Mesendoderm (in vitro differentiated cells): ENCODE data around the gene UPK3B.
A peak's percentile ranks its signal among the peaks of the same experiment; 100 is the strongest.
"Not testable (repeated sequence)": the region's sequence is repeated elsewhere in the genome, so short reads cannot be mapped to it uniquely, and the experiment has no call there.

ENCODE experiments used
- DNase-seq: peaks from one replicate; pipeline ENCODE4 v3.0.0; 2013
- H2AK5ac ChIP-seq: 2 replicates; pipeline ENCODE4 v1.6.1; 2013; ENCODE audit warnings: low read length, inconsistent platforms
- H2BK120ac ChIP-seq: 2 replicates; pipeline ENCODE4 v1.6.1; 2013; ENCODE audit warnings: low read depth, mild to moderate bottlenecking, low read length, moderate library complexity, mixed read lengths
- H2BK15ac ChIP-seq: replicated peaks from 2 replicates; pipeline ENCODE4 v1.6.1; 2013; ENCODE audit warnings: low read depth, mild to moderate bottlenecking, moderate library complexity
- H2BK5ac ChIP-seq: 2 replicates; pipeline ENCODE4 v1.6.1; 2013; ENCODE audit warnings: low read length, inconsistent platforms
- H3K18ac ChIP-seq: 2 replicates; pipeline ENCODE4 v1.6.1; 2013; ENCODE audit warnings: mild to moderate bottlenecking, low read length, mixed read lengths
- H3K23ac ChIP-seq: one replicate; pipeline ENCODE4 v1.6.1; 2013; ENCODE audit warnings: low read length
- H3K27ac ChIP-seq: 2 replicates; pipeline ENCODE4 v1.5.1; 2013; ENCODE audit warnings: low read depth, mild to moderate bottlenecking, inconsistent platforms, low read length, moderate library complexity
- H3K27me3 ChIP-seq: 2 replicates; pipeline ENCODE4 v1.6.1; 2013; ENCODE audit warnings: low read length, control low read depth, mild to moderate bottlenecking, inconsistent platforms; ENCODE audit not compliant: insufficient read depth, poor library complexity
- H3K36me3 ChIP-seq: 2 replicates; pipeline ENCODE4 v1.6.1; 2013; ENCODE audit warnings: low read length, inconsistent platforms; ENCODE audit not compliant: control insufficient read depth, insufficient read depth
- H3K4ac ChIP-seq: one replicate; pipeline ENCODE4 v1.6.1; 2013; ENCODE audit warnings: low read depth, mild to moderate bottlenecking, low read length, moderate library complexity
- H3K4me1 ChIP-seq: 2 replicates; pipeline ENCODE4 v1.6.1; 2013; ENCODE audit warnings: low read depth, low read length, inconsistent platforms; ENCODE audit not compliant: control insufficient read depth
- H3K4me2 ChIP-seq: 2 replicates; pipeline ENCODE4 v1.6.1; 2013; ENCODE audit warnings: low read length
- H3K4me3 ChIP-seq: 2 replicates; pipeline ENCODE4 v1.5.1; 2013; ENCODE audit warnings: mild to moderate bottlenecking, low read length
- H3K56ac ChIP-seq: one replicate; pipeline ENCODE4 v1.6.1; 2013; ENCODE audit warnings: low read length
- H3K79me1 ChIP-seq: 2 replicates; pipeline ENCODE4 v1.6.1; 2013; ENCODE audit warnings: low read length, inconsistent platforms
- H3K79me2 ChIP-seq: 2 replicates; pipeline ENCODE4 v1.6.1; 2013; ENCODE audit warnings: mild to moderate bottlenecking, low read length; ENCODE audit not compliant: control insufficient read depth, insufficient read depth
- H3K9ac ChIP-seq: 2 replicates; pipeline ENCODE4 v1.6.1; 2013; ENCODE audit warnings: low read length, inconsistent platforms
- H4K5ac ChIP-seq: one replicate; pipeline ENCODE4 v1.6.1; 2013; ENCODE audit warnings: low read length
- H4K8ac ChIP-seq: one replicate; pipeline ENCODE4 v1.6.1; 2013; ENCODE audit warnings: low read depth, mild to moderate bottlenecking, control low read depth, low read length, moderate library complexity
- WGBS: extraction: QIAGEN DNeasy Blood & Tissue Kit; methylation state at CpG from one replicate; pipeline ENCODE4 v1.1.7; 2013; ENCODE audit warnings: low lambda C conversion rate, missing lambda C conversion rate; ENCODE audit not compliant: insufficient coverage; ENCODE audit errors: extremely low coverage; 5-methylcytosine and 5-hydroxymethylcytosine counted together

UPK3B gene

DNA sequence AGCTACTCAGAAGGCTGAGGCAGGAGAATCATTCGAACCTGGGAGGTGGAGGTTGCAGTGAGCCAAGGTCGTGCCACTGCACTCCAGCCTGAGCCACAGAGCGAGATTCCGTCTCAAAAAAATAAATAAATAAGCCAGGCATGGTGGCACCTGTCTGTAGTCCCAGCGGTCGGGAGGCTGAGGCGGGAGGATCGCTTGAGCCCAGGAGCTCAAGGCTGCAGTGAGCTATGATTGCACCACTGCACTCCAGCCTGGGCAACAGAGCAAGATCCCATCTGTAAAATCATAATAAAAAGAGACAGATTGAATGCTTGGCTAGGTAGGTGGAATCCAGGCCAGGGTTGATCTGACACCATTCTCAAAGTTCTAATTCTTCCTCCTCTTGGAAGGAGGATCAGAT is 3.7 kb upstream of the UPK3B start:
- not testable (repeated sequence) for H3K23ac ChIP-seq, H3K79me2 ChIP-seq, H3K18ac ChIP-seq, H3K4me3 ChIP-seq, H3K27me3 ChIP-seq, H2BK15ac ChIP-seq, H4K8ac ChIP-seq, H2BK120ac ChIP-seq, H2AK5ac ChIP-seq, H2BK5ac ChIP-seq, H3K56ac ChIP-seq, DNase-seq, H3K27ac ChIP-seq, H3K4ac ChIP-seq, H3K4me2 ChIP-seq, H3K4me1 ChIP-seq, H3K9ac ChIP-seq, H4K5ac ChIP-seq, H3K36me3 ChIP-seq, H3K79me1 ChIP-seq
- no CpG with 5 or more reads among the region's 8 CpGs for WGBS

DNA sequence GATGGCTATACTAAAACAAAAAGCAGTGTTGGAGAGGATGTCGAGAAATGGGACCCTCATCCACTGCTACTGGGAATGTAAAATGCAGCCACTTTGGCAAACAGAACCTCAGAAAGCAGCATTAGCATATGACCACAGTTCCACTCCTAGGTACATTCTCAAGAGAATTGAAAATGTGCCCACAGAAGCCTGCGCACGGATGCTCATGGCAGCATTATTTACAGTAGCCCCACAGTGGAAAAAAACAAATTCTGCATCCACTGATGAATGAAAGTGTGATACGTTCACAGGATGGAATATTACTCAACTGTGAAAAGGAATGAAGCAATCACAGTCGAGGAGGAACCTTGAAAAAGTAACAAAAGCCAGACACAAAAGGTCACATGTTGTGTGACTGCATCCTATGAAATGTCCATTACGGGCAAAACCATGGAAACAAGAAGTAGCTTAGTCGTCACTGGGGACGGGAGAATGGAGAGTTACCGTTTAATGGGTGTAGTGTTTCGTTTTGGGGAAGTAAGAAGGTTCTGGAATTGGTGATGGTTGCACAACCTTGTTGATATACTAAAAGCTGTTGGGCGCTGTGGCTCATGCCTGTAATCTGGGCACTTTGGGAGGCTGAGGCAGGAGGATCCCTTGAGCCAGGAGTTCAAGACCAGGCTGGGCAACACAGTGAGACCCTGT is 2.5 kb upstream of the UPK3B start:
- Histone ChIP-seq H2BK120ac (no peak overlapping the region), H3K27ac (no peak overlapping the region), H2BK5ac (no peak overlapping the region), H3K18ac (no peak overlapping the region), H3K56ac (no peak overlapping the region), H3K79me2 (no peaks in the 10 kb centered on the region), H3K4me2 (no peak overlapping the region), H3K9ac (no peak overlapping the region), H3K79me1 (no peaks in the 10 kb centered on the region), H3K23ac (no peak overlapping the region), H3K4me1 (peaks cover 2% of the 10 kb centered on the region), H2AK5ac (no peak overlapping the region), H4K8ac (no peak overlapping the region), H3K36me3 (peaks cover 1% of the 10 kb centered on the region), H2BK15ac (no peak overlapping the region), H3K27me3 (no peaks in the 10 kb centered on the region), H3K4ac (no peak overlapping the region), H4K5ac (no peak overlapping the region), H3K4me3 (no peak overlapping the region)
- no peak for DNase-seq
- WGBS, result 100% methylated on average over 2 of the region's 11 CpGs

DNA sequence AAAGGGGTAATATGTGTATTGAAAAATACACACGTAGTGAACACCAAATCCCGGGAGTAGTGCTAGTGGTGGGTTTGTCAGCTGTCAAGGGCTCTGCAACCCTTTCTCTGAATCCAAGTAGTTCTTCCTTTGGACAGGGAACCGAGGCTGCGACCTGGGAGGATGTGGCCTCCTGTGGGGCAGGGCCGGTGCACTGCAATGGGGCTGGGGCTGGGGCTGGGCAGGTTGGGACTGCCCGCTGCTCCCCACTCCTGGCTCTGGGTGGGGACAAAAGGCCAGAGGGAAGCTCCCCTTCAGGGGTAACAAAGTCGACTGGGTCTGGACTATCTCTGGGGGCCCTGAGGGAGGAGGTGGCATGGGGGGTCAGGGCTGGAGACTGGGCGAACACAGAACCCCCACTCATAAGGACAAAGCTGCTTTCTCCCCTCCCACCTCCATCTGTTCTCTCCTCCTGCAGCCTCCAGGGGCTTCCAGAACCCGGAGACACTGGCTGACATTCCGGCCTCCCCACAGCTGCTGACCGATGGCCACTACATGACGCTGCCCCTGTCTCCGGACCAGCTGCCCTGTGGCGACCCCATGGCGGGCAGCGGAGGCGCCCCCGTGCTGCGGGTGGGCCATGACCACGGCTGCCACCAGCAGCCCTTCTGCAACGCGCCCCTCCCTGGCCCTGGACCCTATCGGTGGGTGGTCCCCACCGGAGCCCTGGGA is 1.0 kb downstream of the UPK3B start:
- H3K23ac ChIP-seq, H3K56ac ChIP-seq, H3K27ac ChIP-seq, H4K8ac ChIP-seq, H3K9ac ChIP-seq, H2BK15ac ChIP-seq, H3K27me3 ChIP-seq, H2BK120ac ChIP-seq, H2BK5ac ChIP-seq, H2AK5ac ChIP-seq, H3K18ac ChIP-seq, H3K4me2 ChIP-seq, DNase-seq, H3K79me1 ChIP-seq, H3K4me3 ChIP-seq, H4K5ac ChIP-seq, H3K4ac ChIP-seq, H3K36me3 ChIP-seq, H3K79me2 ChIP-seq, H3K4me1 ChIP-seq: not testable (repeated sequence)
- WGBS, result no CpG with 5 or more reads among the region's 24 CpGs

DNA sequence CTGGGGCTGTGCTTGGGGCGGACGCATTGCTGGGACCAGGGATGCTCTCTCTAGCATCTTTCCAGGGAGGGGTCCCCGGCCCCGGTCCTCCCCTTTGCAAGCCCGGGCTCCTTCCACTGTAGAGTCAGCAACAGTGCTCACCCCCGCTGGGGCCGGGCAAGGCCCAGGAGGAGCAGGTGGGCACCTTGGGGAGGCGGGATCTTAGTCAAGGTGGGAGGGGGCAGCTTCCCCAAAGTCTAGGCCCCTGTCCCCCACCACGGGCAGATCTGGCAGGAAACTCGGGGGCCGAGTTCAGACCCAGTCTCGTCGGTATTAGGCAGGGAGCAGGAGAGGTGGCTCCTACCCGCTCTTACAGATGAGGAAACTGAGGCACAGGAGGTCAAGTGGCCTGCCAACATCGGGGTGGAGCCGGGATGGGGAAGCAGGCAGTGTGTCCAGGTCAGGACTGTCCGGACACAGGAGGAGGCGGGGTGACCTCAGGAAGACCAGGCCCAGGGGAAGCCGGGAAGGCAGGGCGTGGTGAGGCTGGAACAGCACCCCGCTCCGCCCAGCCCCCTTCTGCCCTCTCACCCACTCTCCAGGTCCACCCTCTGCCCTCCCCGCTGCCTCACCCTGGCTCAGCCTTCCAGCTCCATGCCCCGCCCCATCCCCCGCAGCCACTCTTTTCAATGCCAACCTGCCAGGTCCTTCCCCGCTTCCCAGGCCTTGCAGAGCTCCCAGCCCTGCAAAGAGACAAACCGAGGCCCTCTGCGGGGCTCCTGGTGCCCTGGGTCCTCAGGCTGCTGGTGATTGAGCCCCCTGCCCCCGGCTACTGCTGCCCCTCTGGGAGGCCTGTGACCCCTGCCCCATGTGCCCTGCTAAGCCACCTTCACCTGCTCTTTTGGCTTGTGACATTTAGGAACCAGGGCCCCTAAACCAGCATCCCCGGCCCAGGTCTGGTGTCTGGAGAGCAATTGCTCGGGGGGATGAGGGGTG is 1.8 kb downstream of the UPK3B start:
- H3K36me3 ChIP-seq, H3K4me2 ChIP-seq, H2AK5ac ChIP-seq, H2BK5ac ChIP-seq, H4K5ac ChIP-seq, DNase-seq, H2BK120ac ChIP-seq, H3K4me3 ChIP-seq, H3K4me1 ChIP-seq, H3K23ac ChIP-seq, H4K8ac ChIP-seq, H3K79me2 ChIP-seq, H3K27me3 ChIP-seq, H3K18ac ChIP-seq, H2BK15ac ChIP-seq, H3K27ac ChIP-seq, H3K79me1 ChIP-seq, H3K9ac ChIP-seq, H3K56ac ChIP-seq, H3K4ac ChIP-seq: not testable (repeated sequence)
- WGBS, result no CpG with 5 or more reads among the region's 31 CpGs

- Histone ChIP-seq H3K4me3 (no peak overlapping the region), H3K18ac (no peak overlapping the region), H3K4me2 (no peak overlapping the region), H3K9ac (no peak overlapping the region), H3K23ac (no peak overlapping the region), H2BK120ac (no peak overlapping the region), H2BK15ac (no peak overlapping the region), H2BK5ac (no peak overlapping the region), H3K36me3 (no peaks in the 10 kb centered on the region), H4K5ac (no peak overlapping the region), H2AK5ac (no peak overlapping the region), H3K56ac (no peak overlapping the region), H3K79me2 (no peaks in the 10 kb centered on the region), H3K4ac (no peak overlapping the region), H3K79me1 (no peaks in the 10 kb centered on the region), H4K8ac (no peak overlapping the region), H3K27me3 (no peaks in the 10 kb centered on the region), H3K27ac (no peak overlapping the region), H3K4me1 (peaks cover 2% of the 10 kb centered on the region)
- DNase-seq, result peak; percentile 81
- no CpG with 5 or more reads among the region's 21 CpGs for WGBS
Measured at GRCh38 chr7:76512941-76513816, 2.8 kb downstream of the UPK3B start.
